HG03060 (cell line): ENCODE data around the gene ZNF800.
"Not testable (repeated sequence)": the region's sequence is repeated elsewhere in the genome, so short reads cannot be mapped to it uniquely, and the experiment has no call there.

ENCODE experiments used
- ATAC-seq: cut with Tn5 transposase; IDR thresholded peaks from one replicate; pipeline ENCODE4 v1.9.1; 2021; ENCODE audit warnings: low read depth, moderate number of reproducible peaks; ENCODE audit not compliant: unreplicated experiment

ZNF800 gene

GRCh38 chr7:127392566-127393367 lies at the start of gene ZNF800:
ZNF800 (minus strand) TSS chr7:127392708; CDS start chr7:127391557, 1,151 bp downstream.
- peak; percentile 62 for ATAC-seq

GRCh38 chr7:127440206-127440605 lies 47.7 kb upstream of the ZNF800 start:
- no peak for ATAC-seq

- ATAC-seq = no peak
These were observed 46.3 kb upstream of the ZNF800 start for GRCh38 chr7:127438836-127439235.

GRCh38 chr7:127437837-127438236 lies 45.3 kb upstream of the ZNF800 start:
- no peak for ATAC-seq

- no peak for ATAC-seq
These were observed 44.7 kb upstream of the ZNF800 start for GRCh38 chr7:127437241-127437640.

GRCh38 chr7:127429281-127429680 lies 36.8 kb upstream of the ZNF800 start:
- ATAC-seq = not testable (repeated sequence)

- ATAC-seq = no peak
These were observed 26.7 kb upstream of the ZNF800 start for GRCh38 chr7:127419196-127419595.

- ATAC-seq = no peak
These were observed 26.0 kb upstream of the ZNF800 start for GRCh38 chr7:127418459-127418858.

GRCh38 chr7:127417346-127417745 lies 24.8 kb upstream of the ZNF800 start:
- ATAC-seq = peak; percentile 77

GRCh38 chr7:127415060-127415742 lies 22.7 kb upstream of the ZNF800 start:
- no peak for ATAC-seq

GRCh38 chr7:127413962-127414361 lies 21.5 kb upstream of the ZNF800 start:
- ATAC-seq = peak; percentile 46

- no peak for ATAC-seq
These were observed 20.8 kb upstream of the ZNF800 start for GRCh38 chr7:127413326-127413725.

GRCh38 chr7:127411176-127411575 lies 18.7 kb upstream of the ZNF800 start:
- no peak for ATAC-seq

- no peak for ATAC-seq
These were observed 17.1 kb upstream of the ZNF800 start for GRCh38 chr7:127409629-127410028.

- no peak for ATAC-seq
These were observed 12.0 kb upstream of the ZNF800 start for GRCh38 chr7:127404286-127405072.

GRCh38 chr7:127396184-127396583 lies 3.7 kb upstream of the ZNF800 start:
- peak; percentile 27 for ATAC-seq

- ATAC-seq = not testable (repeated sequence)
These were observed 2.6 kb upstream of the ZNF800 start for GRCh38 chr7:127395104-127395503.

- no peak for ATAC-seq
These were observed 1.0 kb upstream of the ZNF800 start for GRCh38 chr7:127393368-127394058.

GRCh38 chr7:127392182-127392565 lies 334 bp downstream of the ZNF800 start:
- peak; percentile 13 for ATAC-seq

- ATAC-seq = peak; percentile 20
These were observed 822 bp downstream of the ZNF800 start for GRCh38 chr7:127391591-127392181.
